GM19372 (cell line): Measurements from ENCODE around the gene SMARCAD1.

Experiments used
- ATAC-seq: cut with Tn5 transposase; IDR thresholded peaks from one replicate; pipeline ENCODE4 v1.9.1; 2021; ENCODE audit warnings: mild to moderate bottlenecking, low read depth, moderate library complexity; ENCODE audit not compliant: unreplicated experiment

Gene SMARCAD1

GRCh38 chr4:94207469-94208224 lies at the start of gene SMARCAD1:
Gene SMARCAD1 (plus strand): TSS chr4:94207865. CDS start chr4:94208395, 530 bp downstream.
- peak; percentile 92 for ATAC-seq

DNA sequence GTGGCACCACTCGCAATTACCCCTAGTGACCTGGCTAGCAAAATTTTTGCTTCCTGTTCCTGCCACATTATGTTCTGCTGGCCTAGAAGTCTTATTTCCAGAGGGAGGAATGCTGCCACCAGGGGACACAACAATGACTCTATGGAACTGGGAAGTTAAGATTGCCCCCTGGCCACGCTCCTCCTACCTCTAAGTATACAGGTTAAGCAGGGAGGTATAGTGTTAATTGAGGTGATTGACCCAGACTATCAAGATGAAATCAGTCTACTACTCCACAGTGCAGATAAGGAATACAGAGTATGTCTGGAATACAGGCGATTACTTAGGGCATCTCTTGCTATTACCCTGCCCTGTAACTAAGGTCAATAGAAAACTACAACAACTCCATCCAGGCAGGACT lies 48.8 kb upstream of the SMARCAD1 start:
- ATAC-seq, result no peak

GRCh38 chr4:94159790-94160189 lies 47.9 kb upstream of the SMARCAD1 start:
- ATAC-seq, result no peak

DNA sequence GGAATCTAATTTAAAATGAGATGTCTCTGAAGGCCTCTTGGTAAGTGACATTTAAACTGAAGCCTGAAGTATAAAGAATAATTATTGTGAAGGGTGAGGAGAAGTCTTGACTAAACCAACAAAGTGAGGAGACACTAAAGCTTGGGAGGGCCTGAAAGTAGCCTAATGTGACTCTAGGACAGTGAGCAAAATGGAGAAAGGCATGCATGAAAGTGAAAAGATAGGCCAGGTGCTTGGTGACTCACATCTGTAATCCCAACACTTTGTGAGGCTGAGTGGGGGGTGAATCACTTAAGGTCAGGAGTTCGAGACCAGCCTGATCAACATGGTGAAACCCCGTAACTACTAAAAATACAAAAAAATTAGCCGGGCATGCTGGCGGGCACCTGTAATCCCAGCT lies 46.9 kb upstream of the SMARCAD1 start:
- ATAC-seq, result no peak

GRCh38 chr4:94165256-94165655 lies 42.4 kb upstream of the SMARCAD1 start:
- no peak for ATAC-seq

GRCh38 chr4:94168321-94168720 lies 39.3 kb upstream of the SMARCAD1 start:
- ATAC-seq, result no peak

DNA sequence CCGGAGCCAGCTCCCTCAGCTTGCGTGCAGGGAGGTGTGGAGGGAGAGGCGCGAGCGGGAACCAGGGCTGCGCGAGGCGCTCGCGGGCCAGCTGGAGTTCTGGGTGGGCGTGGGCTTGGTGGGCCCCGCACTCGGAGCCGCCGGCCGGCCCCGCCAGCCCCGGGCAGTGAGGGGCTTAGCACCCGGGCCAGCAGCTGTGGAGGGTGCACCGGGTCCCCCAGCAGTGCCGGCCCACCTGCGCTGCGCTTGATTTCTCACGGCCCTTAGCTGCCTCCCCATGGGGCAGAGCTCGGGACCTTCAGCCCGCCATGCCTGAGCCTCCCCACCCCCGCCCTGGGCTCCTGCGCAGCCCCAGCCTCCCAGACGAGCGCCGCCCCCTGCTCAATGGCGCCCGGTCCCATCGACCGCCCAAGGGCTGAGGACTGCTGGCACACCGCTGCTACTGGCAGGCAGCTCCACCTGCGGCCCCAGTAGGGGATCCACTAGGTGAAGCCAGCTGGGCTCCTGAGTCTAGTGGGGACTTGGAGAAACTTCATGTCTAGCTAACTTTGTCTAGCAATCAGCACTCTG lies 37.8 kb upstream of the SMARCAD1 start:
- no peak for ATAC-seq

GRCh38 chr4:94171616-94172015 lies 36.0 kb upstream of the SMARCAD1 start:
- no peak for ATAC-seq

DNA sequence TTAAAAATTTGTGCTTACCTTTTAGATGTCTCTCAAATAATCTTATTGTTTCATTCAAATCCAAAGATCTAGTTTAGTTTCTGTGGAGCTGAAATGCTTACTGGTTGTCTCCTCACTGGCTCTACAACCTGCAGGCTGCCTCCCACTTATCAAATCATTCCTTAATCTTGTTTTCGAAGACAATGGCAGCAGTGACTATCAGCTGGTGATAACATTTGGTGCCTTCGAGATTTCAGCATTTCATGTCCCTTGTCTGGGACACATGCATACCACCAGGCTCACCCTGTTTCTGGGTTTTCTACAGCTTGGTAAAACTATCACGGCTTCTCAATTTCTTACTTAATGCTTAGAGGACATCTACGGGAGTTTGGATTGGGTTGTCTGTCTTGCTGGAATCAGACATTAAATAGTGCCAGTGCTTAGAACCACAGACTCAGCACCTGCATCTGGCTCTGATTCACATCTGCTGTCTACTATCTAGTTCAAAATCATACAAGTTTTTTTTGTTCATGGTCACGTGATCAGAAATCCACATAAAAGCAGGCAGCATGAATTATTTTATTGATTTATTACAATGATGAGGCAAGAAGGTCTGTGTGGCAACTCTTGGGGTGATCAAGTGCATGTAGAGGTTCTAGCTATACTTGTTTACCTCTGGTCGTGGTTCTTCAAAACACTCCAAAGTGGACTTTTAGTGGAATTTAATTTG lies 32.0 kb upstream of the SMARCAD1 start:
- ATAC-seq, result no peak

GRCh38 chr4:94177822-94178221 lies 29.8 kb upstream of the SMARCAD1 start:
- no peak for ATAC-seq

DNA sequence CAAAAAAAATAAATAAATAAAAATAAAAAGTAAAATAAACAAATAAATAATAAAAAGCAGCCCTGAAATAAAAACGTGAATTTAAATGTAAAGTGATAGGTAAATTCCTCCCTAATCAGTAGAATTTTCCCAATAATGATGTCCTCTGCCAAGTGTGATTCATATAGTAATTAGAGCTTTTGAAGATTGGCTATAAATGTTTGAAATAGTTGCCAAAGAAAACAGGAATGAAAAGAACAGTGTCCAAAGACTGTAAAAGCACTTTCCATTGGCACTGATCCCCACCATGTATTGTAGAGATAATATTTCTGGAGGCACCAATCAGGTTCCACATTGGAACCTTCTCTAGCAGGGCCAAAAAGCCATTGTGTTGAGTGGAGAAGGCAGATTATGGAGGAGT lies 25.9 kb upstream of the SMARCAD1 start:
- no peak for ATAC-seq

DNA sequence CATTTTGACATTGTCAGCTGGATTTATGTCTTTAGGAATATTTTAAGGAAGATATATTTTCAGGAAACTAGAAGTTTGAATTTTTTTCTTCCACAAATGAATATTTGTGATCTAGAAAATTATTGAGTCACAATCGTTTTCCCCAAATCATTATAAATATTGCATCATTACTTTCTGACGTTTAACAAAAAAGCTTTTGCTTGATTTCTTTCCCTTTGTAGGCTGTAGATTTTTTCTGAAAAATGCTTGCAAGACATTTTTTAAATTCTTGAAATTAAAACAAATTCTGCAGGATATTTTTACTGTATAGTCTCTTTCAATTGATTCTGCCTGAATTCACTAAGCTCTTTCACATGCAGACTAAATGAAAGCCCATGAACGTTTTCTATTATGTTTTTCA lies 4.9 kb upstream of the SMARCAD1 start:
- no peak for ATAC-seq

DNA sequence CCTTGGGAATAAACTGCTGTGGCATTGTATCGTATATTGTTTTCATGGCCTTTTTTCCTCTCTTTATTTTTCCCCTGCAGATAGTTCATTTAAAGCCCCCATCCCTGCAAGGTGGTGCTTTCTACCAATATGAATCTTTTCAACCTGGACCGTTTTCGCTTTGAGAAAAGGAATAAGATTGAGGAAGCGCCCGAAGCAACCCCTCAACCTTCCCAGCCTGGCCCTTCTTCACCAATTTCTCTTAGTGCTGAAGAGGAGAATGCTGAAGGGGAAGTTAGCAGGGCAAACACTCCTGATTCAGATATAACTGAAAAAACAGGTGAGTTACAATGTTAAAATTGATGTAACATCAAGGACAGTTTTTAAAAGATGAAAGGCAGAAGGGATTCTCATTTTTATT lies 601 bp downstream of the SMARCAD1 start:
- ATAC-seq, result no peak

GRCh38 chr4:94208918-94209317 lies 1.3 kb downstream of the SMARCAD1 start:
- no peak for ATAC-seq

DNA sequence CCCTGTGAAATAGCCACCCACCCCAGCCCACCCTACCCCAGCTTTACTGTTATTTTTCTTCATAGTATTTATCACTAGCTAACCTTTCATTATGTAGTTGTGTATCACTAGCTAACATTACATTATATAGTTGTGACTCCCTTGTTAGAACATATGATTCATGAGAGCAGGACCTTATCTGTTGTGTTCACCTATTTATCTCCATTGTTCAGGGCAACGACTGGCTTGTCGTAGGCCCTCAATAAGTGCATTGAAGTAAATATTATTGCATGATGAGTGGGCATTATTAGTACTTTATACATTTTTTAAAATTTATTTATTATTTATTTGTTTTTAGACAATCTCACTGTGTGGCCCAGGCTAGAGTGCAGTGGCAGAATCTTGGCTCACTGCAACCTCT lies 4.2 kb downstream of the SMARCAD1 start:
- ATAC-seq, result no peak

DNA sequence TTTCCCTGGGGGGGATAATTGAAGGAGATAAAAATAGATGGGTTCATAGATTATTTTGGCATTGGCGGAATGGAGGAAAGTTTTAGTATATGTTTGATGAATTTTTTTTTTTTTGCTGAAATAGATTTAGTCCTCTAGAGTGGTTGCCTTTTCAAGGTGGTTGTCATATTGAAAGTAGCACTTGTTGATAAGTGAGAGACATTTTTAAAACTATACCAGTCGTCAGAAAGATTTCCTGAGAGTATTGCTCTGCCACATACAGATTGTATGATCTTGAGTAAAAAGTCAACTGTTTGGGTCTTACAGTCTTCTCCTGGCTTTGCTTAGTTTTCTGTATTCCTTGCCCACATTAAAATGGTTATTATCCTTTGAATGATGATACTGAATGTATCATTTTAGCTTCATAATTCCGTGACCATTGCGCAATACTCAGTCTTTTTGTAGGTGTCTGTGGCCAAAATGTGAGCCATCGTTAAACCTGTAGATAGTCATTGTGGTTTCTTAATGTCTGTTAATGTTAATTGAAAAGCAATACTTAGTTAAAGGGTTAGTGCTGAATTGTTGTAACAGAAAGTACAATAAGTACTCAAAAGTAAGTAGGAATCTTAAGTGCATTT lies 7.1 kb downstream of the SMARCAD1 start:
- ATAC-seq, result no peak

DNA sequence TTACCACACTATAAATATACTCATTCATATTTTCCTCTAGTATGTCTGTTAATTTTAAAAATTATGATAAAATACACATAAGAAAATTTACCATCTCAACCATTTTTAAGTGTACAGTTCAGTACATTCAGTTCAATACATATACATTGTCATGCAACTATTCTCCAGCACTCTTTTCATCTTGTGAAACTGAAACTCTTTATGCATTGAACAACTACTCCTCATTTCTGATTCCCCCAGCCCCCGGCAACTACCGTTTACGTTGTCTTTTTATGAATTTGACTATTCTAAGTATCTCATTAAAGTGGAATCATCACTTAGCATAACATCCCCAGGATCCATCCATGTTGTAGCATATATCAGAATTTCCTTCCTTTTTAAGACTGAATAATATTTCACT lies 8.7 kb downstream of the SMARCAD1 start:
- ATAC-seq, result no peak

DNA sequence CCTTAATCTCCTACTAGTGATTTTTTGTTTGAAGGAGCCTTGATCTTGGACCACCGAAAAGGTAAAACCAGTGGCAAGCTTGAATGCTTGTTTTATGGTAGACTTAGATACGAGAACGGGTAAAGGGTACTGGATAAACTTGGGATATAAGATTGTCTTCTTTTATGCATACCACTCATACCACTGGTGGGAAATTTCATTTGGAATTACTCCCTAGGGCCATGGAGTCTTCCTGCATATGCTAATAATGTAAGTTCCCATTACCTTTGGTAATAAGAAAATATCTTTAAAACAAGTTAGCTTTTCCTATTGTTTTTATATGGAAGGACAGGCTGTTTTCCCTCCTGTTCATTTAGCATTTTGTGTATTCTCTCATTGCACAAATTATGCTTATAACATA lies 11.7 kb downstream of the SMARCAD1 start:
- ATAC-seq, result no peak

GRCh38 chr4:94221916-94222315 lies 14.3 kb downstream of the SMARCAD1 start:
- no peak for ATAC-seq

- ATAC-seq, result no peak
These were observed 17.8 kb downstream of the SMARCAD1 start for GRCh38 chr4:94225449-94225848.

- no peak for ATAC-seq
These were observed 19.1 kb downstream of the SMARCAD1 start for GRCh38 chr4:94226763-94227162.
